Neural progenitor cell (in vitro differentiated cells): Measurements from ENCODE around the gene PCNX4.

Source experiments
- CTCF ChIP-seq: fragments of 200-600 bp; sonication (generic); IDR thresholded peaks from 2 replicates; pipeline ENCODE4 v1.5.1; 2017; ENCODE audit warnings: antibody characterized with exemption, mild to moderate bottlenecking
- EZH2 ChIP-seq: fragments of 200-600 bp; sonication (generic); IDR thresholded peaks from 2 replicates; pipeline ENCODE4 v1.6.1; 2017; ENCODE audit warnings: antibody characterized with exemption, mild to moderate bottlenecking, moderate library complexity

GRCh38 chr14:60153991-60154390, 62.3 kb downstream of the PCNX4 start:
- no peak for TF ChIP-seq CTCF
- TF ChIP-seq EZH2 = no peak
